Heart left ventricle (tissue), 13 donors: Measurements from ENCODE around the gene NCAPD2.

Experiments
- CTCF ChIP-seq, 12 donors: fragments of 200-600 bp; sonication (generic) in 4 of 12; IDR thresholded peaks; one replicate each; pipeline versions ENCODE4 v1.5.0 to v1.8.0; 2018 to 2022; ENCODE audit warnings: antibody characterized with exemption in 12 of 12, mild to moderate bottlenecking in 5 of 12
- POLR2A ChIP-seq, 2 donors: fragments of 450-650 bp; IDR thresholded peaks; one replicate each; pipeline ENCODE4 v1.6.1; 2017; ENCODE audit warnings: antibody characterized with exemption in 2 of 2, mild to moderate bottlenecking in 2 of 2, moderate library complexity in 2 of 2
- donor health status: ischemic (EF 13 %, LVEDD 7.1; RV severe dilation, severe dysfunction).
- donor health status: DM: no; HTN: yes; CAD: no.
- donor health status: DM: no; HTN: no; CAD: no.
- donor health status: ischemic (EF 25% LVEDD 6.9; RV normal size, moderate dysfunction).
- donor health status: ischemic (EF 25% LVEDD 5.7; RV mildly dilated, moderate dysfunction).
- donor health status: ischemic (EF 35%, LVEDD 5.7; RV mildly dilated, moderate dysfunction).
- donor health status: nonischemic (EF 11% LVEDD 7.7; RV severe dilation, severe dysfunction).
- donor health status: DM: yes; HTN: yes; CAD: no.
- donor health status: PGD.
- donor health status: ischemic (EF 29% LVEDD 5.4; RV normal size, mild dysfunction).
- donor health status: nonischemic (EF 23%, LVEDD 6.1; RV moderate dilation, normal function).

- no peak for TF ChIP-seq CTCF (IDR thresholded peaks at IDR 0.05)
- TF ChIP-seq POLR2A (IDR thresholded peaks at IDR 0.05) = peak in 1 of 2 donors; percentile 27
Measured at GRCh38 chr12:6532051-6532926, 38.4 kb downstream of the NCAPD2 start.
